SU-DHL-6 (cell line): Measurements from ENCODE around the gene MCF2L2.

Experiments used
- H2AFZ ChIP-seq: fragments of 200-600 bp; sonication (generic); 2 replicates; pipeline ENCODE4 v1.6.1; 2014; ENCODE audit warnings: low read depth, mild to moderate bottlenecking, moderate library complexity, mixed read lengths, antibody characterized with exemption, low read length; ENCODE audit not compliant: severe bottlenecking
- H3F3A ChIP-seq: fragments of 200-600 bp; shearing (Covaris generic); 2 replicates; pipeline ENCODE4 v1.6.0; 2016; ENCODE audit warnings: antibody characterized with exemption, mild to moderate bottlenecking; ENCODE audit not compliant: insufficient read depth
- H3K27ac ChIP-seq: fragments of 200-600 bp; sonication (generic); 2 replicates; pipeline ENCODE4 v1.5.1; 2016; ENCODE audit warnings: low read depth, mild to moderate bottlenecking, low read length, moderate library complexity, mixed read lengths
- H3K27me3 ChIP-seq: fragments of 200-600 bp; sonication (generic), shearing (Covaris generic); 2 replicates; pipeline ENCODE4 v1.6.0; 2014; ENCODE audit warnings: mild to moderate bottlenecking, low read length
- H3K36me3 ChIP-seq: fragments of 200-600 bp; sonication (generic); 2 replicates; pipeline ENCODE4 v1.6.1; 2014; ENCODE audit warnings: mild to moderate bottlenecking, low read length, mixed read lengths
- H3K4me2 ChIP-seq: fragments of 300-600, 200-600 bp; shearing (Covaris generic), sonication (generic); 2 replicates; pipeline ENCODE4 v1.6.0; 2014; ENCODE audit warnings: low read length, low read depth, mild to moderate bottlenecking; ENCODE audit not compliant: poor library complexity, severe bottlenecking
- H3K4me3 ChIP-seq: fragments of 200-600 bp; sonication (generic); 2 replicates; pipeline ENCODE4 v1.5.1; 2014; ENCODE audit warnings: antibody characterized with exemption, low read length, mild to moderate bottlenecking, mixed read lengths; ENCODE audit not compliant: insufficient read depth, poor library complexity, severe bottlenecking
- H3K79me2 ChIP-seq: fragments of 200-600 bp; sonication (generic); 2 replicates; pipeline ENCODE4 v1.6.1; 2014; ENCODE audit warnings: mild to moderate bottlenecking, low read length, moderate library complexity; ENCODE audit not compliant: insufficient read depth
- H3K9ac ChIP-seq: fragments of 200-600 bp; sonication (generic); 2 replicates; pipeline ENCODE4 v1.7.0; 2014; ENCODE audit warnings: mild to moderate bottlenecking, low read length
- H3K9me2 ChIP-seq: fragments of 200-600 bp; sonication (generic); replicated peaks from 2 replicates; pipeline ENCODE4 v1.6.1; 2014; ENCODE audit warnings: low read length; ENCODE audit not compliant: insufficient read depth
- H3K9me3 ChIP-seq: fragments of 200-600 bp; sonication (generic); 2 replicates; pipeline ENCODE4 v1.6.1; 2014; ENCODE audit warnings: low read length, mixed read lengths; ENCODE audit not compliant: insufficient read depth
- H4K20me1 ChIP-seq: fragments of 200-600 bp; sonication (generic); 2 replicates; pipeline ENCODE4 v1.6.1; 2014; ENCODE audit warnings: low read depth, mild to moderate bottlenecking, antibody characterized with exemption, low read length, moderate library complexity, mixed read lengths
- CTCF ChIP-seq: fragments of 200-600 bp; sonication (generic); IDR thresholded peaks from one replicate; pipeline ENCODE4 v1.5.1; 2017; ENCODE audit warnings: antibody characterized with exemption, mild to moderate bottlenecking, low read length, moderate library complexity; ENCODE audit not compliant: insufficient read depth, poor library complexity, severe bottlenecking
- EZH2phosphoT487 ChIP-seq: fragments of 200-600 bp; sonication (generic), shearing (Covaris generic); conservative IDR thresholded peaks from 2 replicates; pipeline ENCODE4 v1.6.1; 2018; ENCODE audit warnings: mild to moderate bottlenecking, antibody characterized with exemption, low read length, moderate library complexity, mixed read lengths

The MCF2L2 gene

GRCh38 chr3:183378008-183378407 lies 50.4 kb downstream of the MCF2L2 start:
- no peak overlapping the region for H3K4me3 ChIP-seq
- H3K36me3 ChIP-seq: no peaks in the 10 kb centered on the region
- no peaks in the 10 kb centered on the region for H3K9me3 ChIP-seq
- TF ChIP-seq EZH2phosphoT487 (no peak), CTCF (no peak)
- no peak overlapping the region for H3K4me2 ChIP-seq
- no peaks in the 10 kb centered on the region for H3K9me2 ChIP-seq
- no peaks in the 10 kb centered on the region for H3K79me2 ChIP-seq
- H4K20me1 ChIP-seq: no peaks in the 10 kb centered on the region
- H3F3A ChIP-seq: no peaks in the 10 kb centered on the region
- H3K27ac ChIP-seq: no peak overlapping the region
- H3K9ac ChIP-seq: no peak overlapping the region
- no peaks in the 10 kb centered on the region for H3K27me3 ChIP-seq
- no peak overlapping the region for H2AFZ ChIP-seq

DNA sequence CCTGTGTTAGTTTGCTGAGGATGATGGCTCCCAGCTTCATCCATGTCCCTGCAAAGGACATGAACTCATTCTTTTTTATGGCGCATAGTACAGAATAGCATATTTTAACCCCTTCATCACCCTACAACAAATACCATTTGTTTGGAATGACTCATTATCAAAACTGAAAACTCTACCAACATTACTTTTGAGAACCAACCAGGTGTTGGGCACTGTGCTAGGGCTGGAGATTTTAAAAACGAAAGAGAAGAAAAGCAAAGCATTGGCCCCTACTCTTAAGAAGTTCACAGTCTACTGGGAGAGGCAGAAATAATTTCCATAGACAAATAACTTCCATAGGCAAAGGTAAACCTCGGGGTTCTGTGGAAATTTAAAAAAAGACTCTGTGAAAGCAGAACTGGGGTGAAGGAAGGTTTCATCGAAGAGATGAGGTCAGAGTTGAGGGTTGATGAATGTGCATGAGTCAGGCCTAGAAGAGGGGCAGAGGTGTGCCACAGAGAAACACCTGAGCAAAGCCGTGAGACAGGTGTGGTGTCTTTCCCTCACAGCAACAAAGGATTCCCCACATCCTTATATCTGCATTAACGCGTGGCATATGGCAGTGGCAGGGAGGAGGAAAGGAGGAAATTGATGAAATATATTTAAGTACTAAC lies 51.0 kb downstream of the MCF2L2 start:
- Histone ChIP-seq H3K4me3 (no peak overlapping the region), H4K20me1 (no peaks in the 10 kb centered on the region), H2AFZ (no peak overlapping the region), H3K27me3 (no peaks in the 10 kb centered on the region), H3K4me2 (no peak overlapping the region), H3K27ac (no peak overlapping the region), H3K9ac (no peak overlapping the region), H3K36me3 (no peaks in the 10 kb centered on the region), H3K9me2 (no peaks in the 10 kb centered on the region), H3K79me2 (no peaks in the 10 kb centered on the region), H3F3A (no peaks in the 10 kb centered on the region), H3K9me3 (no peaks in the 10 kb centered on the region)
- no peak for TF ChIP-seq EZH2phosphoT487
- no peak for TF ChIP-seq CTCF

- H4K20me1 ChIP-seq: no peaks in the 10 kb centered on the region
- H3K9ac ChIP-seq: no peak overlapping the region
- H3K9me2 ChIP-seq: no peaks in the 10 kb centered on the region
- no peaks in the 10 kb centered on the region for H3K27me3 ChIP-seq
- H2AFZ ChIP-seq: no peak overlapping the region
- no peaks in the 10 kb centered on the region for H3K79me2 ChIP-seq
- H3K36me3 ChIP-seq: no peaks in the 10 kb centered on the region
- no peaks in the 10 kb centered on the region for H3K9me3 ChIP-seq
- H3K27ac ChIP-seq: no peak overlapping the region
- TF ChIP-seq EZH2phosphoT487 (no peak), CTCF (no peak)
- H3K4me2 ChIP-seq: no peak overlapping the region
- no peaks in the 10 kb centered on the region for H3F3A ChIP-seq
- no peak overlapping the region for H3K4me3 ChIP-seq
These were observed 52.6 kb downstream of the MCF2L2 start for GRCh38 chr3:183375787-183376186.
